ENCODE measurements around the gene FARP1. TPM values are rescaled to one million over a fixed set of nuclear protein-coding genes. Genes with fewer than 3 reads are reported as not detected.

FARP1 gene
- total RNA-seq, 1 experiment from 2014 or later, result 96.6 TPM

DNA sequence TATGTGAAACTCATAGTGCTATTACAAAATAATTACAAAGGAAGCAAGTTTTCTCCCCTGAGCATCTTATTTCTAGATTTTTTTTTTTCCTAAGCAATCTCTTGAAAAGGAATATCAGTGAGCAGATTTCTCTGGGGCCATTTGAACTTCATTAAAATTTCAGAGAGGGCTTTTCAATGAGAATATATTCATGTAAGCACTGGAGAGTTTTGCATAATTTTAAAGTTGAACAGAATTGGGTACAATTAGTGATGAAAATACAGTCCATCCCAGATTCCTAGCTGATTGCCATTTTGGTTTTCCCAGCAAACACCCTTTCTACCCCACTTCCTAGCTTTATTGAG, 101.0 kb downstream of the FARP1 start (continued):
- TF ChIP-seq, protein P1, sequence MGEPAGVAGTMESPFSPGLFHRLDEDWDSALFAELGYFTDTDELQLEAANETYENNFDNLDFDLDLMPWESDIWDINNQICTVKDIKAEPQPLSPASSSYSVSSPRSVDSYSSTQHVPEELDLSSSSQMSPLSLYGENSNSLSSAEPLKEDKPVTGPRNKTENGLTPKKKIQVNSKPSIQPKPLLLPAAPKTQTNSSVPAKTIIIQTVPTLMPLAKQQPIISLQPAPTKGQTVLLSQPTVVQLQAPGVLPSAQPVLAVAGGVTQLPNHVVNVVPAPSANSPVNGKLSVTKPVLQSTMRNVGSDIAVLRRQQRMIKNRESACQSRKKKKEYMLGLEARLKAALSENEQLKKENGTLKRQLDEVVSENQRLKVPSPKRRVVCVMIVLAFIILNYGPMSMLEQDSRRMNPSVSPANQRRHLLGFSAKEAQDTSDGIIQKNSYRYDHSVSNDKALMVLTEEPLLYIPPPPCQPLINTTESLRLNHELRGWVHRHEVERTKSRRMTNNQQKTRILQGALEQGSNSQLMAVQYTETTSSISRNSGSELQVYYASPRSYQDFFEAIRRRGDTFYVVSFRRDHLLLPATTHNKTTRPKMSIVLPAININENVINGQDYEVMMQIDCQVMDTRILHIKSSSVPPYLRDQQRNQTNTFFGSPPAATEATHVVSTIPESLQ (CRISPR knock-in tag; IDR thresholded peaks at IDR 0.05), result no peak
- TF ChIP-seq ZBTB43 (CRISPR knock-in tag; IDR thresholded peaks at IDR 0.05) (no peak), CBFB (CRISPR knock-in tag; IDR thresholded peaks at IDR 0.05; ENCODE audit: low read depth) (no peak), SMAD4 (CRISPR knock-in tag; IDR thresholded peaks at IDR 0.05) (no peak)
- TF ChIP-seq, protein P2, sequence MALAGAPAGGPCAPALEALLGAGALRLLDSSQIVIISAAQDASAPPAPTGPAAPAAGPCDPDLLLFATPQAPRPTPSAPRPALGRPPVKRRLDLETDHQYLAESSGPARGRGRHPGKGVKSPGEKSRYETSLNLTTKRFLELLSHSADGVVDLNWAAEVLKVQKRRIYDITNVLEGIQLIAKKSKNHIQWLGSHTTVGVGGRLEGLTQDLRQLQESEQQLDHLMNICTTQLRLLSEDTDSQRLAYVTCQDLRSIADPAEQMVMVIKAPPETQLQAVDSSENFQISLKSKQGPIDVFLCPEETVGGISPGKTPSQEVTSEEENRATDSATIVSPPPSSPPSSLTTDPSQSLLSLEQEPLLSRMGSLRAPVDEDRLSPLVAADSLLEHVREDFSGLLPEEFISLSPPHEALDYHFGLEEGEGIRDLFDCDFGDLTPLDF (CRISPR knock-in tag; IDR thresholded peaks at IDR 0.05), result no peak
- TF ChIP-seq, protein P3, sequence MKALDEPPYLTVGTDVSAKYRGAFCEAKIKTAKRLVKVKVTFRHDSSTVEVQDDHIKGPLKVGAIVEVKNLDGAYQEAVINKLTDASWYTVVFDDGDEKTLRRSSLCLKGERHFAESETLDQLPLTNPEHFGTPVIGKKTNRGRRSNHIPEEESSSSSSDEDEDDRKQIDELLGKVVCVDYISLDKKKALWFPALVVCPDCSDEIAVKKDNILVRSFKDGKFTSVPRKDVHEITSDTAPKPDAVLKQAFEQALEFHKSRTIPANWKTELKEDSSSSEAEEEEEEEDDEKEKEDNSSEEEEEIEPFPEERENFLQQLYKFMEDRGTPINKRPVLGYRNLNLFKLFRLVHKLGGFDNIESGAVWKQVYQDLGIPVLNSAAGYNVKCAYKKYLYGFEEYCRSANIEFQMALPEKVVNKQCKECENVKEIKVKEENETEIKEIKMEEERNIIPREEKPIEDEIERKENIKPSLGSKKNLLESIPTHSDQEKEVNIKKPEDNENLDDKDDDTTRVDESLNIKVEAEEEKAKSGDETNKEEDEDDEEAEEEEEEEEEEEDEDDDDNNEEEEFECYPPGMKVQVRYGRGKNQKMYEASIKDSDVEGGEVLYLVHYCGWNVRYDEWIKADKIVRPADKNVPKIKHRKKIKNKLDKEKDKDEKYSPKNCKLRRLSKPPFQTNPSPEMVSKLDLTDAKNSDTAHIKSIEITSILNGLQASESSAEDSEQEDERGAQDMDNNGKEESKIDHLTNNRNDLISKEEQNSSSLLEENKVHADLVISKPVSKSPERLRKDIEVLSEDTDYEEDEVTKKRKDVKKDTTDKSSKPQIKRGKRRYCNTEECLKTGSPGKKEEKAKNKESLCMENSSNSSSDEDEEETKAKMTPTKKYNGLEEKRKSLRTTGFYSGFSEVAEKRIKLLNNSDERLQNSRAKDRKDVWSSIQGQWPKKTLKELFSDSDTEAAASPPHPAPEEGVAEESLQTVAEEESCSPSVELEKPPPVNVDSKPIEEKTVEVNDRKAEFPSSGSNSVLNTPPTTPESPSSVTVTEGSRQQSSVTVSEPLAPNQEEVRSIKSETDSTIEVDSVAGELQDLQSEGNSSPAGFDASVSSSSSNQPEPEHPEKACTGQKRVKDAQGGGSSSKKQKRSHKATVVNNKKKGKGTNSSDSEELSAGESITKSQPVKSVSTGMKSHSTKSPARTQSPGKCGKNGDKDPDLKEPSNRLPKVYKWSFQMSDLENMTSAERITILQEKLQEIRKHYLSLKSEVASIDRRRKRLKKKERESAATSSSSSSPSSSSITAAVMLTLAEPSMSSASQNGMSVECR (CRISPR knock-in tag; IDR thresholded peaks at IDR 0.05; ENCODE audit: borderline replicate concordance), result no peak
- TF ChIP-seq, protein P4, sequence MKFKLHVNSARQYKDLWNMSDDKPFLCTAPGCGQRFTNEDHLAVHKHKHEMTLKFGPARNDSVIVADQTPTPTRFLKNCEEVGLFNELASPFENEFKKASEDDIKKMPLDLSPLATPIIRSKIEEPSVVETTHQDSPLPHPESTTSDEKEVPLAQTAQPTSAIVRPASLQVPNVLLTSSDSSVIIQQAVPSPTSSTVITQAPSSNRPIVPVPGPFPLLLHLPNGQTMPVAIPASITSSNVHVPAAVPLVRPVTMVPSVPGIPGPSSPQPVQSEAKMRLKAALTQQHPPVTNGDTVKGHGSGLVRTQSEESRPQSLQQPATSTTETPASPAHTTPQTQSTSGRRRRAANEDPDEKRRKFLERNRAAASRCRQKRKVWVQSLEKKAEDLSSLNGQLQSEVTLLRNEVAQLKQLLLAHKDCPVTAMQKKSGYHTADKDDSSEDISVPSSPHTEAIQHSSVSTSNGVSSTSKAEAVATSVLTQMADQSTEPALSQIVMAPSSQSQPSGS (CRISPR knock-in tag; IDR thresholded peaks at IDR 0.05; ENCODE audit: borderline replicate concordance, low read depth), result no peak

GRCh38 chr13:98246538-98247172, 103.8 kb downstream of the FARP1 start:
- Mint-ChIP-seq H3K9me3 (no peaks in the 10 kb centered on the region), H3K36me3 (no peaks in the 10 kb centered on the region), H3K4me3 (no peak overlapping the region), H3K27me3 (ENCODE audit: low read depth) (no peaks in the 10 kb centered on the region), H3K27ac (no peak overlapping the region), H3K4me1 (peaks cover 14% of the 10 kb centered on the region)
- no peak for DNase-seq (ENCODE audit: low spot score)
- CTCF ChIA-PET, result interaction anchor here (1.1 to 1.5 kb wide), 2 partner anchors 104 to 213 kb away, joined by 3 read pairs; no protein-coding TSS in a partner anchor
- POLR2A ChIA-PET, result interaction anchor here (0.8 kb wide), 1 partner anchor 72 kb away, joined by 5 read pairs; no protein-coding TSS in a partner anchor
- ATAC-seq, result no peak
- TF ChIP-seq CREM (CRISPR knock-in tag; IDR thresholded peaks at IDR 0.05), result no peak
- TF ChIP-seq, protein P5, sequence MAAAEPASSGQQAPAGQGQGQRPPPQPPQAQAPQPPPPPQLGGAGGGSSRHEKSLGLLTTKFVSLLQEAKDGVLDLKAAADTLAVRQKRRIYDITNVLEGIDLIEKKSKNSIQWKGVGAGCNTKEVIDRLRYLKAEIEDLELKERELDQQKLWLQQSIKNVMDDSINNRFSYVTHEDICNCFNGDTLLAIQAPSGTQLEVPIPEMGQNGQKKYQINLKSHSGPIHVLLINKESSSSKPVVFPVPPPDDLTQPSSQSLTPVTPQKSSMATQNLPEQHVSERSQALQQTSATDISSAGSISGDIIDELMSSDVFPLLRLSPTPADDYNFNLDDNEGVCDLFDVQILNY (CRISPR knock-in tag; IDR thresholded peaks at IDR 0.05), result no peak
- no peak for TF ChIP-seq TCF7 (CRISPR knock-in tag; IDR thresholded peaks at IDR 0.05; ENCODE audit: low read depth)
- no peak for TF ChIP-seq AR (CRISPR knock-in tag; IDR thresholded peaks at IDR 0.05)
- no peak for TF ChIP-seq ELF4 (CRISPR knock-in tag; IDR thresholded peaks at IDR 0.05; ENCODE audit: low read depth)
- TF ChIP-seq PREB (CRISPR knock-in tag; IDR thresholded peaks at IDR 0.05; ENCODE audit: borderline replicate concordance), result no peak
- no peak for TF ChIP-seq ZNF423 (CRISPR knock-in tag; IDR thresholded peaks at IDR 0.05)
- TF ChIP-seq, protein P6, sequence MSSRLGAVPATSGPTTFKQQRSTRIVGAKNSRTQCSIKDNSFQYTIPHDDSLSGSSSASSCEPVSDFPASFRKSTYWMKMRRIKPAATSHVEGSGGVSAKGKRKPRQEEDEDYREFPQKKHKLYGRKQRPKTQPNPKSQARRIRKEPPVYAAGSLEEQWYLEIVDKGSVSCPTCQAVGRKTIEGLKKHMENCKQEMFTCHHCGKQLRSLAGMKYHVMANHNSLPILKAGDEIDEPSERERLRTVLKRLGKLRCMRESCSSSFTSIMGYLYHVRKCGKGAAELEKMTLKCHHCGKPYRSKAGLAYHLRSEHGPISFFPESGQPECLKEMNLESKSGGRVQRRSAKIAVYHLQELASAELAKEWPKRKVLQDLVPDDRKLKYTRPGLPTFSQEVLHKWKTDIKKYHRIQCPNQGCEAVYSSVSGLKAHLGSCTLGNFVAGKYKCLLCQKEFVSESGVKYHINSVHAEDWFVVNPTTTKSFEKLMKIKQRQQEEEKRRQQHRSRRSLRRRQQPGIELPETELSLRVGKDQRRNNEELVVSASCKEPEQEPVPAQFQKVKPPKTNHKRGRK (CRISPR knock-in tag; IDR thresholded peaks at IDR 0.05; ENCODE audit: borderline replicate concordance), result no peak
- TF ChIP-seq, protein P7, sequence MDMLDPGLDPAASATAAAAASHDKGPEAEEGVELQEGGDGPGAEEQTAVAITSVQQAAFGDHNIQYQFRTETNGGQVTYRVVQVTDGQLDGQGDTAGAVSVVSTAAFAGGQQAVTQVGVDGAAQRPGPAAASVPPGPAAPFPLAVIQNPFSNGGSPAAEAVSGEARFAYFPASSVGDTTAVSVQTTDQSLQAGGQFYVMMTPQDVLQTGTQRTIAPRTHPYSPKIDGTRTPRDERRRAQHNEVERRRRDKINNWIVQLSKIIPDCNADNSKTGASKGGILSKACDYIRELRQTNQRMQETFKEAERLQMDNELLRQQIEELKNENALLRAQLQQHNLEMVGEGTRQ (CRISPR knock-in tag; IDR thresholded peaks at IDR 0.05), result no peak

Data from WTC11 (cell line).